NCI-H1694 treated with DMSO at 0.1 percent for 48 hours (cell line): ENCODE measurements around the gene PLA2G2E.

Experiments used
- DNase-seq: peaks from one replicate; lab custom pipeline; 2025; lab: John Stamatoyannopoulos, UW

The PLA2G2E gene, protein sequence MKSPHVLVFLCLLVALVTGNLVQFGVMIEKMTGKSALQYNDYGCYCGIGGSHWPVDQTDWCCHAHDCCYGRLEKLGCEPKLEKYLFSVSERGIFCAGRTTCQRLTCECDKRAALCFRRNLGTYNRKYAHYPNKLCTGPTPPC

DNA sequence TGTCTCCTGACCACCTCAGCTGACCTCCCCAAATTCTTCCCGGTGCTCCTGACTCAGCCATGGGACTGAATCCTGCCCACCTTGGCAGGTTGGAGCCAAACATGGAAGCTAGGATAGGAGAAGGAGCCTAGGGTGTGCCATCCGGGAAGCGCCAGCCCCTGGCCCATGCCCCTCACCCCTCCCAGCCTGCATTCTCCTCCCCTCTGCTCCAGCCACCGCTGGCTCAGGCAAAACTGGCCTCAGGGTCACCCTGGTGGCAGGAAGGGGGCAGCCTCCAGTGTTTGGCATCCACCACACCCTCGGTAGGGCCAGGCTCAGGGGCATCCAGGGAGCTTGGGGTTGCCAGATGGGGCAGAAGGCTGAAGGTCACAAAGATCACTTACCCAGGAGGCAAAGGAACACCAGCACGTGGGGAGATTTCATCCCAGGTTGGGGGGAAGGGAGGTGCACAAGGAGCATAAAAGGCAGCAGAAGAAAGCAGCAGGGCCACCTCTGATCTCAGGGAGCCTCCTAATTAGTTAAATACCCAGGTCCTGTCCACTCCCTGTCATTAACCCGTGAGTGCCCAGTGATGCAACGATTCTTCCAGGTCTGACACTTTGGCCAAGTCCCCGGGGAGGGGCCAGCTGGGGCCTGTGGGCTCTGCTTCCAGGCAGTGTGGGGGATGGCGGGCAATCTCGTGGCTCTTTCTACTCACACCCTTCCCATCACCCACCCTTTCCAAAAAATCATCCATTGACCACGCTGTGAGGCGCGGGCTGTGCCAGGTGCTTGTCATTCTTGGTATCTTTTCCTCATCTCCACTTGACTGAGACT is at the start of gene PLA2G2E:
Gene PLA2G2E, minus strand, starts transcription at position 481 of the 816 bp plus-strand sequence. Its CDS starts 58 bp downstream, at position 423.
- DNase-seq = no peak

- DNase-seq = no peak
These were observed 48.2 kb upstream of the PLA2G2E start for GRCh38 chr1:19971664-19972063.

- DNase-seq = no peak
These were observed 46.7 kb upstream of the PLA2G2E start for GRCh38 chr1:19969898-19970660.

- DNase-seq = no peak
These were observed 44.4 kb upstream of the PLA2G2E start for GRCh38 chr1:19967808-19968207.

DNA sequence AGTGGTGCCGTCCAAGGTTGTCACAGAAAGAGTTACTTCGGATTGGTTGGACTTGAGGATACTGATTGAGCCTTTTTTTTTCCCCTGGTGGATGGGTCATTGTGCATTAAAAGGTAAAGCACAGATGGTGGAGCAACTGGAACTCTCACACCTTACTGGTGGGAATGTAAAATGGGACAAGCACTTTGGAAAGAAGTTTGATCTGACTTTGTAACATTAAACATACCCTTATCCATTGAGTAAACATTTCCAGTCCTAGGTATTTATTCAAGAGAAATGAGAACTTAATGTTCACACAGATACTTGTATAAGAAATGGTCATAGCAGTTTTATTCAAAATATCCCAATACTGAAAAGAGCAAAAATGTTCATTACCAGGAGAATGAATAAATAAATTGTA is 41.1 kb upstream of the PLA2G2E start:
- DNase-seq = no peak

DNA sequence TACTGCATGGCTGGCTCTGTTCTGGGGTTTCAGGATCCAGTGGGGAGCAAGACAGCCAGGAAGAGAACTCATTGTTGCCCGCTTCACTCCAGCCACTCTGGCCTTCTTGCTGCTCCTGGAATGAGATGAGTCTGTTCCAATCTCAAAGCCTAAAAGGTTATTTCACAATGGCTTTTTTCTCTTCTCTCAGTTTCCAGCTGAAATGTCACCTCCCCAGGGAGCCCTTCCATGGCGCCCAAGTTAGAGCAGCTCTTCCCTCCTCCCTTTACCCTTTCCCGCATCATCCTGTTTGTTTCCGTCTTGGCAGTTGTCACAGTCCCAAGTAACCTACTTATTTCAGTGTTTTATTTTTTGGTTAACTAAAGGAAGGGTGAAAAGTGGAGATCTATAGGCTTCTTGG is 40.2 kb upstream of the PLA2G2E start:
- DNase-seq = no peak

DNA sequence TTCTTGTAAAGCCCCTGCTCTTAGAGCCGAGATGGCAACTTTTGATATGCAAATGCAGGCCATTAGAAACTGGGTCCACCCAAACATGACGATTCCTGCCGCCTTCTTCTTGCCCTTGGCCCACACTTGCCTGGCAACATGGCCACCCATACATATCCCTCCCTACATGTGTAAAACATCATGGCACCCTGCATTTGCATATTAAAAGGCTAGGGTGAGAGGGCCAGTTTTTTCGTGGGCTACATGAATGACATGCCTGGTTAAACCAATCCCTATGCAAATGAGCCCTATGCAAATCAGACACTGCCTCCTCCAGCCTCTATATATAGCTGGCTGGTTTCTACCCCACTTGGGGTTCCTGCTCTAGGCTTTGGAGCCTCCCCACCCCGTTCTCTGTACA is 37.2 kb upstream of the PLA2G2E start:
- DNase-seq = no peak

DNA sequence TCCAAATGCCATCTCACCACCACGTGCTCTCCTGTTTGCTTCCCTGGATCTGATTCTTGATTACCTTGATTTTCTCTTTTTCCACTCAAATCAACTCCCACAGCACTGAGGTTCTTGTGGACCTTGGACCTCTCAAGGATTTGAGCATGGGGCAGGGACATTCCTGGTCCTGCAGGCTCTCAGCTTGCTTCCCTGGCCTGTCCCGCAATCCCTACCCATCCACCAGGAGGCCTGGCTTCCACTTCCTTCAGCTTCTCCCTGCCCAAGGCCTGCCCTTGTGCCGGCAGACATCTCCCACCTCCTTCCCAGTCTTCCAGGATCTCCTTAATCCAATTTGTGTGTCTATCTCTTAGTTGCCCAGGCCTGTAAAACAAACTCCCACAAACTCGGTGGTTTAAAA is 34.4 kb upstream of the PLA2G2E start:
- no peak for DNase-seq

DNA sequence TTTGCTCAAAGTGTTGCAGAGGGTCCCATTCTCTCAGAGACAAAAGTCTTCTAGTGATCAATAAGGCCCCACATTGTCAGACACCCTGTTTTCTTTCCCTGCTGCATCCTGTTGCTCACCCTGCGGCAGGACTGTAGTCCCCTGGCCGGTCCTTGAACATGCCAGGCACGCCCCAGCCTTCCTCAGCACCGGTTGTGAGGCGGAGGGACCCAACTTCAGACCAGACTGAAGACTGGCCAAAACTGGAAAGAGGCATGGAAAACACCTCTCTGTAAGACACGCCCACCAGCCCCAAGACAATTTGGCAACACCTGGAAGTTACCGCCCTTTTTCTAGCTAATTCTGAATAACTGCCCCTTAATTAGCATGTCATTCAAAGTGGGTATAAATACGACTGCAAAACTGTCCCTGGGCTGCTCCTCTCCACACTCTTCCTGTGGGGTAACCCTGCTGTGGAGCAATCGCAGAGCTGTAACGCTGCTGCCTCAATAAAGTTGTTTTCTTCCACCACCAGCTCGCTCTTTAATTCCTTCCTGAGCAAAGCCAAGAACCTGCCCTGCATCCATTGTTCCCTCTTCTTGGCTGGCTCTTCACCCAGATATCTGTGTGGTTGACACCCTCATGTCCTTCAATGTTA is 32.2 kb upstream of the PLA2G2E start:
- no peak for DNase-seq

- no peak for DNase-seq
These were observed 30.6 kb upstream of the PLA2G2E start for GRCh38 chr1:19954059-19954458.

DNA sequence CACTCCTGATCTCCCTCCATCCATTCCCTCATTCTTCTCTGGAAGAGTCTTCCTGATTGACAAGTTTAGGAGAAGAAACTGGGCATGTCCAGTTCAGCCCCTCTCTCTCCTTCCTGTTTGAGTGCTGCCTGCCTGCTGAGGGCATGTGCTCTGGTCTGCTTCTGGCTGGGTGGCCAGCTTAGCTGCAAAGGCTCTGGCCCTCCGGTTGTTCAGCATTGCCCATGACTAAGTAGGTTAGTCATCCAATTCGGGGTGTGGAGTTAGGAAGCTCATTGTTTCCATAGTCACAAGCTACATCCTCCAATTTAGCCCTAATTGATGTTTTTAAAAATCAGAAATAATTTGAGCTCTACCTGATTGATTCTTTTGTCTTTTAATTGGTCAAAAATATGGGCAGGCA is 25.6 kb upstream of the PLA2G2E start:
- DNase-seq = no peak

- no peak for DNase-seq
These were observed 23.6 kb upstream of the PLA2G2E start for GRCh38 chr1:19946971-19947370.

DNA sequence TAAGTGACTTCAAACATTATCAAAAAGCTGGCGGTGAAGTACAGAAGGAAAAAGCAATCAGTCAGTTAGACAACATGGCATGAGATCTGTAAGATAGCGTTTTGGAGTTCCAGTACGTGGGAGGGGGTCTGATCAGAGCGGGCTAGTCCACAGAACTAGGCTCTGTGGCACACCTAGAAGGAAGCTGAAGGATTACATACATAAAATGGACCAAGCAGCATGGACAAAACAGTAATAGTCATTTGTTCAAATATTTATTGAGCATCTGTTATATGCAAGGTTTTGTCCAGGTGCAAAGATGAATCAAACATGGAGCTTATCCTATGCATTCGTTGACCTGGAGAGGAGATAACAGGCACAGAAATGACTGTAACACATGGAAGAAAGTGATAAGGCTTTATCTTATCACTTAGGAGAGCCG is 22.9 kb upstream of the PLA2G2E start:
- DNase-seq = no peak

DNA sequence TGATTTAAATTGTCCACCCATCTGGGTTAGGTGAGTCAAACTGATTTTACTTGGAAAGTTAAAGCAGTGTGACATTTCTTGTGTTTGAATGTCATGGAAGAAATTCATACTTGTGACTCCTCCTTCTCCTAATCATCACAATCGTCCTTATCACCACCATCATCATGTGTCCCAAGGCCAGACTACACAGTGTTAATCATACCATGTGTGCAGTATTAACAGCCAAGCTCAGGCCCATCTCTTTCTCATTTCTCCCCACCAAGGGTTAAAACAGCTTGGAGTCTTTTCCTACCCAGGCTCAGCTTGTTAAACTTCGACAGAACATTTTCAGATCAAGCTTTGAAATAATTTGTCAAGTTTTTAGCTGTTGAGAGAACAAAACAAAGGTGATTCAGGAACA is 22.5 kb upstream of the PLA2G2E start:
- DNase-seq = no peak

GRCh38 chr1:19942657-19943056 is 19.2 kb upstream of the PLA2G2E start:
- no peak for DNase-seq

DNA sequence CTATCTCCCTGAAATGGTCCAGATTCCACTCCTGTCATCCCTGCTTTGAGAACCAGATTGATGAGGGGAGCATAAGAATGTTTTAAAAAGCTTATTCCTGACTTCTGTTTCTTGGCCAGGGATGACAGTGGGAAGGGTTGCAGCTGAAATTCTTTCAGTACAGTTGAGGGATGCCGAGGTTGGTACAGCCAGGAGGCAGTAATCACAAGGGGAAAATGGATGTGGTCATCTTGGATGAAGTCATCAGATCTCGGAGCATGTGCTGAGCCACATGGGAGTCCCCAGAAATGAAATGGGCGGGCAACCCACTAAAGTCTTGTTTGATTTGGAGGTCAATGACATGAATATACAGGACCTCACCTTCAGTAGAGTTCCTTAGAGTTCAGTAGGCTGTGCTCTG is 18.7 kb upstream of the PLA2G2E start:
- no peak for DNase-seq

GRCh38 chr1:19941206-19941568 is 17.8 kb upstream of the PLA2G2E start:
- no peak for DNase-seq

- no peak for DNase-seq
These were observed 17.2 kb upstream of the PLA2G2E start for GRCh38 chr1:19940486-19941205.

- DNase-seq = no peak
These were observed 15.1 kb upstream of the PLA2G2E start for GRCh38 chr1:19938472-19938871.

GRCh38 chr1:19936061-19936750 is 12.8 kb upstream of the PLA2G2E start:
- no peak for DNase-seq

GRCh38 chr1:19934336-19934735 is 10.9 kb upstream of the PLA2G2E start:
- DNase-seq = no peak
